Trophoblast cell (in vitro differentiated cells and primary cell): ENCODE results near the gene C19orf38.

ENCODE experiments used
- DNase-seq, 2 donors: peaks; one replicate each; pipeline ENCODE4 v3.0.0-alpha.2; 2016
- H2AFZ ChIP-seq: 2 replicates; pipeline ENCODE4 v1.6.1; 2013; ENCODE audit warnings: low read length, moderate library complexity, mild to moderate bottlenecking; ENCODE audit not compliant: insufficient read depth, poor library complexity
- H2AK5ac ChIP-seq: 2 replicates; pipeline ENCODE4 v1.6.1; 2013; ENCODE audit warnings: mild to moderate bottlenecking, low read length
- H2BK120ac ChIP-seq: 2 replicates; pipeline ENCODE4 v1.6.1; 2013; ENCODE audit warnings: low read length, mild to moderate bottlenecking, moderate library complexity; ENCODE audit not compliant: insufficient read depth, poor library complexity
- H2BK12ac ChIP-seq: 2 replicates; pipeline ENCODE4 v1.6.1; 2013; ENCODE audit warnings: mild to moderate bottlenecking, low read length, moderate library complexity
- H2BK5ac ChIP-seq: 2 replicates; pipeline ENCODE4 v1.6.1; 2013; ENCODE audit warnings: low read length, low read depth, moderate library complexity, mild to moderate bottlenecking; ENCODE audit not compliant: poor library complexity
- H3K14ac ChIP-seq: 2 replicates; pipeline ENCODE4 v1.6.1; 2013; ENCODE audit warnings: mild to moderate bottlenecking, low read length
- H3K18ac ChIP-seq: 2 replicates; pipeline ENCODE4 v1.6.1; 2013; ENCODE audit warnings: mild to moderate bottlenecking, low read length
- H3K23ac ChIP-seq: 2 replicates; pipeline ENCODE4 v1.6.1; 2013; ENCODE audit warnings: low read length
- H3K27ac ChIP-seq: 2 replicates; pipeline ENCODE4 v1.5.1; 2013; ENCODE audit warnings: low read depth, mild to moderate bottlenecking, inconsistent platforms, low read length, moderate library complexity
- H3K27me3 ChIP-seq: 2 replicates; pipeline ENCODE4 v1.6.1; 2013; ENCODE audit warnings: inconsistent platforms, mild to moderate bottlenecking, low read length, moderate library complexity; ENCODE audit not compliant: insufficient read depth
- H3K36me3 ChIP-seq, 2 experiments: 1 replicate in 1 of 2; 2 replicates in 1 of 2; pipeline ENCODE4 v1.6.1; 2013; ENCODE audit warnings: low read length in 2 of 2, mild to moderate bottlenecking in 2 of 2, moderate library complexity in 1 of 2; ENCODE audit not compliant: insufficient read depth in 2 of 2, control insufficient read depth in 1 of 2
- H3K4ac ChIP-seq: 2 replicates; pipeline ENCODE4 v1.6.1; 2013; ENCODE audit warnings: low read depth, mild to moderate bottlenecking, low read length, moderate library complexity
- H3K4me1 ChIP-seq, 2 experiments: 1 replicate in 1 of 2; 2 replicates in 1 of 2; pipeline ENCODE4 v1.6.1; 2013; ENCODE audit warnings: low read length in 2 of 2, mild to moderate bottlenecking in 2 of 2, moderate library complexity in 1 of 2; ENCODE audit not compliant: insufficient read depth in 2 of 2, control insufficient read depth in 1 of 2
- H3K4me2 ChIP-seq: 2 replicates; pipeline ENCODE4 v1.6.1; 2013; ENCODE audit warnings: inconsistent platforms, mild to moderate bottlenecking, low read length, moderate library complexity
- H3K4me3 ChIP-seq: 2 replicates; pipeline ENCODE4 v1.5.1; 2013; ENCODE audit warnings: mild to moderate bottlenecking, low read depth, low read length, inconsistent platforms
- H3K79me1 ChIP-seq: one replicate; pipeline ENCODE4 v1.6.1; 2013; ENCODE audit warnings: low read length
- H3K79me2 ChIP-seq: 2 replicates; pipeline ENCODE4 v1.6.1; 2013; ENCODE audit warnings: low read length, mild to moderate bottlenecking; ENCODE audit not compliant: control insufficient read depth, insufficient read depth, poor library complexity
- H3K9ac ChIP-seq: 2 replicates; pipeline ENCODE4 v1.6.1; 2013; ENCODE audit warnings: mild to moderate bottlenecking, low read length
- H3K9me3 ChIP-seq: 2 replicates; pipeline ENCODE4 v1.6.1; 2013; ENCODE audit warnings: low read depth, mild to moderate bottlenecking, control low read depth, inconsistent platforms, low read length; ENCODE audit not compliant: insufficient read depth
- H4K12ac ChIP-seq: 2 replicates; pipeline ENCODE4 v1.6.1; 2013; ENCODE audit warnings: low read depth, mild to moderate bottlenecking, low read length, moderate library complexity
- H4K8ac ChIP-seq: 2 replicates; pipeline ENCODE4 v1.6.1; 2013; ENCODE audit warnings: low read depth, mild to moderate bottlenecking, low read length, moderate library complexity
- H4K91ac ChIP-seq: one replicate; pipeline ENCODE4 v1.6.1; 2013; ENCODE audit warnings: low read depth, mild to moderate bottlenecking, low read length, moderate library complexity
- WGBS: extraction: QIAGEN DNeasy Blood & Tissue Kit; methylation state at CpG from one replicate; pipeline ENCODE4 v1.1.7; 2013; ENCODE audit warnings: missing lambda C conversion rate; ENCODE audit not compliant: insufficient read length, insufficient coverage; ENCODE audit errors: extremely low coverage; 5-methylcytosine and 5-hydroxymethylcytosine counted together

The C19orf38 gene

GRCh38 chr19:10839114-10840050 is 8.8 kb upstream of the C19orf38 start:
- Histone ChIP-seq H3K79me2 (peaks cover 5% of the 10 kb centered on the region), H2BK12ac (no peak overlapping the region), H3K4me3 (no peak overlapping the region), H3K9me3 (peaks cover 8% of the 10 kb centered on the region), H3K79me1 (peaks cover 10% of the 10 kb centered on the region), H3K18ac (no peak overlapping the region), H3K23ac (no peak overlapping the region), H3K27me3 (no peaks in the 10 kb centered on the region), H3K4ac (no peak overlapping the region), H2AFZ (no peak overlapping the region), H2BK5ac (no peak overlapping the region), H4K8ac (no peak overlapping the region), H2AK5ac (no peak overlapping the region), H3K9ac (no peak overlapping the region), H2BK120ac (no peak overlapping the region), H3K4me2 (no peak overlapping the region), H3K14ac (no peak overlapping the region), H3K36me3 (peaks cover 4 to 6% of the 10 kb centered on the region in 2 experiments), H4K91ac (no peak overlapping the region), H3K27ac (no peak overlapping the region), H4K12ac (no peak overlapping the region), H3K4me1 (peaks cover 9% of the 10 kb centered on the region in 2 experiments)
- no CpG with 5 or more reads among the region's 10 CpGs for WGBS
- DNase-seq = no peak

DNA sequence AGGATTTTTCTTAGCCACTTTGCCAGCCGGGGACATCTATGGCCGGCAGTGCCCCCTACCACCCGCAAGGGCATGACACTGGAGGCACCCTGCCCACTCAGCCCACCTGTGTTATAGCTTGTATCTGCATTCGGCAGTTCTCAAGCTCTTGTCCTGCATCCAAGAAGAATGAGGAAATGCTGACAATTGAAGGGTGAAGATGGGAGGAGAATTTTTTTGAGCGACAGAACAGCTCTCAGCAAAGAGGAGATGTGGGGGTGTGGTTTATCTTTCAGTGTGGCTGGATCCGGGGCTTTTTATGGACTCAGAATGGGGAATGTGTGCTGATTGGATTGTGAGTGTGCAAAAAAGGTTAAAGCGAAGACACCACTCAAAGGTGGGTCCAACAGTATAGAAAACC is 5.4 kb upstream of the C19orf38 start:
- H2BK12ac ChIP-seq = no peak overlapping the region

GRCh38 chr19:10846500-10847202 is 1.6 kb upstream of the C19orf38 start:
- H3K27ac ChIP-seq = no peak overlapping the region
- H3K4ac ChIP-seq = no peak overlapping the region
- H3K9ac ChIP-seq = no peak overlapping the region
- no peaks in the 10 kb centered on the region for H3K79me2 ChIP-seq
- no peak overlapping the region for H2BK120ac ChIP-seq
- no peak overlapping the region for H3K18ac ChIP-seq
- no peak overlapping the region for H2BK12ac ChIP-seq
- no peak overlapping the region for H2AK5ac ChIP-seq
- H2AFZ ChIP-seq = no peak overlapping the region
- H4K91ac ChIP-seq = no peak overlapping the region
- H3K36me3 ChIP-seq = no peaks in the 10 kb centered on the region
- H3K27me3 ChIP-seq = no peaks in the 10 kb centered on the region
- no peak for DNase-seq
- H4K12ac ChIP-seq = no peak overlapping the region
- H3K4me1 ChIP-seq = no peaks in the 10 kb centered on the region
- H3K79me1 ChIP-seq = no peaks in the 10 kb centered on the region
- no peak overlapping the region for H4K8ac ChIP-seq
- no peaks in the 10 kb centered on the region for H3K9me3 ChIP-seq
- H3K14ac ChIP-seq = no peak overlapping the region
- H3K23ac ChIP-seq = no peak overlapping the region
- no CpG with 5 or more reads among the region's 2 CpGs for WGBS
- H3K4me2 ChIP-seq = no peak overlapping the region
- no peak overlapping the region for H3K4me3 ChIP-seq
- H2BK5ac ChIP-seq = no peak overlapping the region

More for the DNA sequence above, 5.4 kb upstream of the C19orf38 start:
- no peaks in the 10 kb centered on the region for H3K36me3 ChIP-seq
- no peak overlapping the region for H3K9ac ChIP-seq
- no peak overlapping the region for H3K14ac ChIP-seq
- no peaks in the 10 kb centered on the region for H3K79me1 ChIP-seq
- H3K4me1 ChIP-seq = no peaks in the 10 kb centered on the region
- H3K23ac ChIP-seq = no peak overlapping the region
- no peak overlapping the region for H4K91ac ChIP-seq
- no peak overlapping the region for H3K4me2 ChIP-seq
- H3K9me3 ChIP-seq = no peaks in the 10 kb centered on the region
- H3K4me3 ChIP-seq = no peak overlapping the region
- no peak for DNase-seq
- H3K79me2 ChIP-seq = no peaks in the 10 kb centered on the region
- no peak overlapping the region for H3K27ac ChIP-seq
- no peak overlapping the region for H3K4ac ChIP-seq
- H3K27me3 ChIP-seq = no peaks in the 10 kb centered on the region
- H2BK120ac ChIP-seq = no peak overlapping the region
- no peak overlapping the region for H2AFZ ChIP-seq
- H2AK5ac ChIP-seq = no peak overlapping the region
- no CpG with 5 or more reads among the region's 7 CpGs for WGBS
- no peak overlapping the region for H4K8ac ChIP-seq
- H4K12ac ChIP-seq = no peak overlapping the region
- no peak overlapping the region for H2BK5ac ChIP-seq
- H3K18ac ChIP-seq = no peak overlapping the region

- no peak for DNase-seq
- no peak overlapping the region for H3K4me3 ChIP-seq
- no peaks in the 10 kb centered on the region for H3K36me3 ChIP-seq
- H4K8ac ChIP-seq = no peak overlapping the region
- no peak overlapping the region for H3K9ac ChIP-seq
- H3K9me3 ChIP-seq = peaks cover 3% of the 10 kb centered on the region
- H3K27ac ChIP-seq = no peak overlapping the region
- no peak overlapping the region for H2BK5ac ChIP-seq
- no peak overlapping the region for H3K23ac ChIP-seq
- H3K27me3 ChIP-seq = no peaks in the 10 kb centered on the region
- no peak overlapping the region for H2BK120ac ChIP-seq
- no peak overlapping the region for H3K18ac ChIP-seq
- no peak overlapping the region for H3K14ac ChIP-seq
- H3K79me2 ChIP-seq = no peaks in the 10 kb centered on the region
- H3K4me1 ChIP-seq = no peaks in the 10 kb centered on the region
- H3K4me2 ChIP-seq = no peak overlapping the region
- WGBS = no CpG with 5 or more reads among the region's 5 CpGs
- H2BK12ac ChIP-seq = no peak overlapping the region
- H3K79me1 ChIP-seq = no peaks in the 10 kb centered on the region
- no peak overlapping the region for H2AK5ac ChIP-seq
- no peak overlapping the region for H2AFZ ChIP-seq
- no peak overlapping the region for H4K91ac ChIP-seq
- no peak overlapping the region for H3K4ac ChIP-seq
- no peak overlapping the region for H4K12ac ChIP-seq
Observed at GRCh38 chr19:10850631-10851030, 2.4 kb downstream of the C19orf38 start.
